Measurements from ENCODE around the gene JMJD6. TPM values are rescaled to one million over a fixed set of nuclear protein-coding genes. Genes with fewer than 3 reads are reported as not detected.

JMJD6 gene
- total and polyA plus RNA-seq, 2 of the 8 experiments (the other 6 are each of a cell fraction or from before 2014, with no cell fraction given), result 8.6 to 18.6 TPM

GRCh38 chr17:76752006-76752405 is 25.6 kb upstream of the JMJD6 start:
- ChIA-PET CTCF (ENCODE audit: partially characterized antibody) (no interaction called here), POLR2A (ENCODE audit: partially characterized antibody) (no interaction called here)
- Histone ChIP-seq H2BK5ac (ENCODE audit: low read depth, low read length) (no peak overlapping the region), H3K23me2 (ENCODE audit: low read depth, low read length) (no peaks in the 10 kb centered on the region; the same call in 1 of the 2 replicates), H4K20me1 (replicated peaks in 1 of 2; ENCODE audit: control insufficient read depth in 1 of 2, insufficient read depth in 2 of 2, low read length in 2 of 2) (peaks cover 0 to 1% of the 10 kb centered on the region in 2 experiments), H3K4ac (replicated peaks; ENCODE audit: insufficient read length, low read depth, low read length) (no peak overlapping the region), H2BK20ac (ENCODE audit: low read length) (no peak overlapping the region), H3K79me1 (ENCODE audit: low read depth, low read length) (no peaks in the 10 kb centered on the region), H4K8ac (ENCODE audit: extremely low read depth, insufficient read depth, low read length) (no peak overlapping the region), H4K91ac (replicated peaks; ENCODE audit: insufficient read length, low read length) (no peak overlapping the region), H3K4me3 (ENCODE audit: extremely low read depth in 1 of 4, insufficient read depth in 2 of 4, low read depth in 3 of 4, low read length in 4 of 4) (no peak overlapping the region), H3K36me3 (ENCODE audit: control insufficient read depth in 2 of 4, insufficient read depth in 4 of 4, low read length in 3 of 4) (peaks cover 0 to 4% (median 4%) of the 10 kb centered on the region in 4 experiments; a peak in 3 of 8 replicates), H3K56ac (replicated peaks; ENCODE audit: insufficient read length, low read depth, low read length) (no peak overlapping the region), H3K27ac (ENCODE audit: low read depth, low read length) (no peak overlapping the region), H2BK15ac (ENCODE audit: low read length) (no peak overlapping the region), H3K79me2 (ENCODE audit: control insufficient read depth in 1 of 2, insufficient read depth in 2 of 2, low read length in 2 of 2) (no peaks in the 10 kb centered on the region), H2AFZ (ENCODE audit: low read length) (no peak overlapping the region), H2BK12ac (ENCODE audit: low read depth, low read length) (no peak overlapping the region), H3K18ac (ENCODE audit: extremely low read depth, low read length) (no peak overlapping the region), H3K14ac (ENCODE audit: insufficient read length) (no peak overlapping the region), H4K5ac (ENCODE audit: insufficient read length, low read depth, low read length) (no peak overlapping the region), H3K4me2 (ENCODE audit: insufficient read depth in 1 of 2, low read depth in 2 of 2, low read length in 2 of 2) (no peak overlapping the region), H3K9ac (replicated peaks in 1 of 4; ENCODE audit: extremely low read depth in 1 of 4, low read depth in 3 of 4, low read length in 3 of 4) (no peak overlapping the region), H2BK120ac (replicated peaks; ENCODE audit: low read depth, low read length) (no peak overlapping the region), H2AK5ac (ENCODE audit: low read depth, low read length) (no peak overlapping the region), H3K4me1 (replicated peaks in 1 of 4; ENCODE audit: control insufficient read depth in 3 of 4, insufficient read depth in 4 of 4, low read length in 3 of 4) (no peaks in the 10 kb centered on the region), H3K9me3 (ENCODE audit: insufficient read depth in 2 of 2, low read depth in 1 of 2, low read length in 1 of 2) (no peaks in the 10 kb centered on the region), H3K23ac (ENCODE audit: insufficient read length) (no peak overlapping the region), H3K27me3 (replicated peaks in 1 of 4; ENCODE audit: control insufficient read depth in 3 of 4, extremely low read depth in 1 of 4, insufficient read depth in 3 of 4, low read length in 3 of 4) (no peaks in the 10 kb centered on the region)
- DNase-seq (ENCODE audit: low read depth in 1 of 2, low spot score in 2 of 2), result no peak
- FAIRE-seq, result no peak
- WGBS, 2 experiments (ENCODE audit: extremely low coverage in 1 of 2, insufficient coverage in 1 of 2, insufficient read length in 1 of 2, insufficient replicate concordance in 2 of 2, low coverage in 1 of 2, low lambda C conversion rate in 2 of 2, missing lambda C conversion rate in 1 of 2), result 92% methylated on average over 4 of the region's 4 CpGs; no CpG with 5 or more reads in 1 of the 2 experiments
- TF ChIP-seq SUZ12 (IDR thresholded peaks at IDR 0.05; ENCODE audit: low read length) (no peak), POLR2A (IDR thresholded peaks at IDR 0.05; ENCODE audit: control extremely low read depth in 1 of 2, low read depth in 2 of 2, low read length in 2 of 2) (no peak)

Data from H1 (cell line).